Heart right ventricle (tissue), 16 donors: ENCODE results near the gene SGO1. TPM values are rescaled to one million over a fixed set of nuclear protein-coding genes. Genes with fewer than 3 reads are reported as not detected.

Experiments
- ATAC-seq, 8 donors: fragments of 200-7000 bp; cut with Tn5 transposase; one replicate each; pipeline ENCODE4 v1.9.1; 2020; ENCODE audit warnings: mild to moderate bottlenecking in 8 of 8, moderate library complexity in 8 of 8, moderate number of reproducible peaks in 1 of 8
- DNase-seq, 2 donors: peaks; one replicate each; pipeline ENCODE4 v3.0.0-alpha.2; 2020
- H3K27ac ChIP-seq, 10 donors: fragments of 200-600 bp; sonication (generic) in 2 of 10; one replicate each; pipeline versions ENCODE4 v1.5.0 to v1.8.0; 2020 to 2022; ENCODE audit warnings: mild to moderate bottlenecking in 3 of 10
- H3K27me3 ChIP-seq, 7 donors: fragments of 200-600 bp; one replicate each; pipeline ENCODE4 v1.8.0; 2021 to 2022; ENCODE audit warnings: mild to moderate bottlenecking in 2 of 7
- H3K36me3 ChIP-seq, 9 donors: fragments of 200-600 bp; sonication (generic) in 1 of 9; one replicate each; pipeline versions ENCODE4 v1.5.0 to v1.8.0; 2020 to 2022; ENCODE audit warnings: mild to moderate bottlenecking in 2 of 9
- H3K4me1 ChIP-seq, 9 donors: fragments of 200-600 bp; sonication (generic) in 1 of 9; one replicate each; pipeline versions ENCODE4 v1.5.0 to v1.8.0; 2020 to 2022; ENCODE audit warnings: mild to moderate bottlenecking in 4 of 9
- H3K4me3 ChIP-seq, 10 donors: fragments of 200-600 bp; sonication (generic) in 2 of 10; one replicate each; pipeline versions ENCODE4 v1.5.0 to v1.8.0; 2020 to 2022; ENCODE audit warnings: mild to moderate bottlenecking in 7 of 10, moderate library complexity in 2 of 10
- H3K9me3 ChIP-seq, 11 donors: fragments of 200-600 bp in 10 of 11; sonication (generic) in 2 of 11; one replicate each; pipeline versions ENCODE4 v1.5.0 to v1.8.0; 2013 to 2022; ENCODE audit warnings: mild to moderate bottlenecking in 2 of 11, control low read depth in 1 of 11, moderate library complexity in 1 of 11
- CTCF ChIP-seq, 9 donors: fragments of 200-600 bp; sonication (generic) in 2 of 9; IDR thresholded peaks; one replicate each; pipeline versions ENCODE4 v1.5.0 to v1.8.0; 2021 to 2022; ENCODE audit warnings: antibody characterized with exemption in 9 of 9, mild to moderate bottlenecking in 5 of 9, moderate library complexity in 1 of 9
- WGBS, 2 donors: extraction: QIAGEN DNeasy Blood & Tissue Kit; methylation state at CpG; one replicate each; pipeline ENCODE4 v1.1.7; 2013; ENCODE audit warnings: inconsistent platforms in 1 of 2; 5-methylcytosine and 5-hydroxymethylcytosine counted together
- intact Hi-C, 10 donors: fragments of 100-400 bp; cut with DNase I; formaldehyde crosslinking; loops; one replicate each; pipeline versions ENCODE4 v1.11.1 to v1.14.2; 2022
- polyA plus RNA-seq, 2 donors: library from polyadenylated mRNA; stranded (reverse); fragments of 200-250 nt; gene quantifications; one replicate each; pipeline ENCODE4 v1.2.3, GENCODE V29; 2013
- total RNA-seq, 10 donors: library from RNA; stranded (reverse); fragmentation: NEBNext Ultra II Directional in 3 of 10; extraction: Animal tissue kit (Norgen Biotek cat#: 25700) in 3 of 10; gene quantifications; one replicate each; pipeline versions ENCODE4 v1.2.1 to v1.2.4, GENCODE V29; 2021 to 2023
- donor health status: Arrhythmogenic right ventricular cardiomyopathy.
- donor health status: ischemic (EF 13 %, LVEDD 7.1; RV severe dilation, severe dysfunction).
- donor health status: healthy with polysubstance abuse.
- donor health status: DM: no; HTN: yes; CAD: no.
- donor health status: DM: no; HTN: no; CAD: no.
- donor health status: ischemic (EF 25% LVEDD 6.9; RV normal size, moderate dysfunction).
- donor health status: ischemic (EF 25% LVEDD 5.7; RV mildly dilated, moderate dysfunction).
- donor health status: healthy.
- donor health status: DM: yes; HTN: yes; CAD: no.
- donor health status: Ischemic cardiomyopathy.
- donor health status: ischemic (EF 35%, LVEDD 5.7; RV mildly dilated, moderate dysfunction).
- donor health status: nonischemic (EF 11% LVEDD 7.7; RV severe dilation, severe dysfunction).
- donor health status: DM: yes; HTN: yes; CAD: no.
- donor health status: PGD.
- donor health status: ischemic (EF 29% LVEDD 5.4; RV normal size, mild dysfunction).
- donor health status: nonischemic (EF 23%, LVEDD 6.1; RV moderate dilation, normal function).

SGO1 gene
- total and polyA plus RNA-seq, 12 donors, result 0.04 to 2.2 (median 0.49) TPM; not detected in 5

GRCh38 chr3:20201143-20201542, 15.1 kb upstream of the SGO1 start:
- no peaks in the 10 kb centered on the region for H3K27me3 ChIP-seq
- intact Hi-C loops, result no loop called here
- DNase-seq, result no peak
- no peaks in the 10 kb centered on the region for H3K4me1 ChIP-seq
- H3K4me3 ChIP-seq, result no peak overlapping the region
- TF ChIP-seq CTCF (IDR thresholded peaks at IDR 0.05), result no peak
- H3K27ac ChIP-seq, result no peak overlapping the region
- H3K36me3 ChIP-seq, result no peaks in the 10 kb centered on the region
- no peak for ATAC-seq
- peaks cover 0 to 11% (median under 1%) of the 10 kb centered on the region in 11 donors for H3K9me3 ChIP-seq

- Histone ChIP-seq H3K4me1 (no peaks in the 10 kb centered on the region), H3K36me3 (no peaks in the 10 kb centered on the region), H3K27me3 (no peaks in the 10 kb centered on the region), H3K4me3 (no peak overlapping the region), H3K9me3 (no peaks in the 10 kb centered on the region), H3K27ac (no peak overlapping the region)
- ATAC-seq (no peak), DNase-seq (no peak)
- TF ChIP-seq CTCF (IDR thresholded peaks at IDR 0.05), result no peak
- WGBS, 2 donors, result 91 to 94% methylated on average over 3 of the region's 3 CpGs
- intact Hi-C loops, result no loop called here
Measured at GRCh38 chr3:20197775-20198174, 11.8 kb upstream of the SGO1 start.

- intact Hi-C loops, result no loop called here
- H3K27me3 ChIP-seq, result no peaks in the 10 kb centered on the region
- DNase-seq, result no peak
- H3K4me1 ChIP-seq, result no peaks in the 10 kb centered on the region
- WGBS, 2 donors, result 96 to 97% methylated on average over 7 of the region's 7 CpGs
- H3K4me3 ChIP-seq, result no peak overlapping the region
- no peak for ATAC-seq
- H3K9me3 ChIP-seq, result no peaks in the 10 kb centered on the region
- no peaks in the 10 kb centered on the region for H3K36me3 ChIP-seq
- H3K27ac ChIP-seq, result no peak overlapping the region
- TF ChIP-seq CTCF (IDR thresholded peaks at IDR 0.05), result no peak
Measured at GRCh38 chr3:20194793-20195460, 8.9 kb upstream of the SGO1 start.

- peaks cover 0 to 11% (median 8%) of the 10 kb centered on the region in 9 donors for H3K4me1 ChIP-seq
- TF ChIP-seq CTCF (IDR thresholded peaks at IDR 0.05), result no peak
- intact Hi-C loops, result no loop called here
- no peak overlapping the region for H3K4me3 ChIP-seq
- WGBS, 2 donors, result 59 to 66% methylated on average over 5 of the region's 5 CpGs
- H3K27me3 ChIP-seq, result no peaks in the 10 kb centered on the region
- ATAC-seq, result no peak
- no peak for DNase-seq
- H3K36me3 ChIP-seq, result no peaks in the 10 kb centered on the region
- H3K27ac ChIP-seq, result no peak overlapping the region
- H3K9me3 ChIP-seq, result no peaks in the 10 kb centered on the region
Measured at GRCh38 chr3:20190991-20191390, 5.0 kb upstream of the SGO1 start.
